K562 (cell line): ENCODE data around the gene KLHL22. TPM values are rescaled to one million over a fixed set of nuclear protein-coding genes. Genes with fewer than 3 reads are reported as not detected.
A peak's percentile ranks its signal among the peaks of the same experiment; 100 is the strongest.

Source experiments
- ATAC-seq: fragments of 200-7000 bp; cut with Tn5 transposase; 3 replicates; pipeline ENCODE4 v1.9.1; 2020; ENCODE audit warnings: moderate library complexity
- BruUV-seq: library from RNA; stranded (reverse); fragments of 400-500 nt; replicated peaks from 2 replicates; lab custom pipeline; 2021; lab: Mats Ljungman, UMichigan
- CTCF ChIA-PET: fragments of 300-600 bp; formaldehyde crosslinking; extraction: SDS; loops from one replicate; lab custom pipeline; 2021; ENCODE audit warnings: low intra/inter-chr PET ratio; lab: Yijun Ruan, JAX
- POLR2A ChIA-PET: fragments of 300-600, 350-650 bp; sonication (Branson Sonifier 250); formaldehyde crosslinking; extraction: SDS; loops from one replicate; lab custom pipeline; 2021; ENCODE audit warnings: antibody characterized with exemption, inconsistent platforms; lab: Yijun Ruan, JAX
- DNase-seq, 4 experiments: peaks; one replicate each; pipeline versions ENCODE4 v3.0.0 to v3.0.0-alpha.2; 2011 to 2018; ENCODE audit warnings: low spot score in 3 of 4, mixed read lengths in 3 of 4; ENCODE audit errors: extremely low read depth in 1 of 4
- FAIRE-seq: peaks from 2 replicates; lab custom pipeline; 2011; peaks lifted over from hg19 to GRCh38; lab: Jason Lieb, UNC
- H2AFZ ChIP-seq: 2 replicates; pipeline ENCODE4 v1.6.0; 2011; ENCODE audit warnings: low read depth, low read length, control low read depth, inconsistent platforms
- H3K27ac ChIP-seq: fragments of 200-600 bp; 3 replicates; pipeline ENCODE4 v1.8.0; 2011; ENCODE audit warnings: low read depth, mild to moderate bottlenecking, control low read depth, inconsistent platforms, low read length, moderate library complexity, mixed read lengths; ENCODE audit errors: extremely low read depth
- H3K27me3 ChIP-seq, 2 experiments: fragments of 300-600 bp in 1 of 2; 2 replicates in 1 of 2; 3 replicates in 1 of 2; pipeline versions ENCODE4 v1.6.0 to v1.8.0; 2011; ENCODE audit warnings: inconsistent platforms in 2 of 2, low read length in 2 of 2, mild to moderate bottlenecking in 1 of 2, mixed read lengths in 1 of 2, moderate library complexity in 1 of 2; ENCODE audit not compliant: control insufficient read depth in 2 of 2, insufficient read depth in 2 of 2
- H3K36me3 ChIP-seq: fragments of 300-600 bp; 3 replicates; pipeline ENCODE4 v1.8.0; 2011; ENCODE audit warnings: mild to moderate bottlenecking, low read length, inconsistent platforms; ENCODE audit not compliant: control insufficient read depth, insufficient read depth
- H3K4me1 ChIP-seq, 2 experiments: fragments of 200-600 bp in 1 of 2; replicated peaks in 1 of 2; 2 replicates in 1 of 2; 3 replicates in 1 of 2; pipeline versions ENCODE4 v1.5.1 to v1.8.0; 2011; ENCODE audit warnings: inconsistent platforms in 2 of 2, low read length in 2 of 2, mild to moderate bottlenecking in 1 of 2, mixed read lengths in 1 of 2, moderate library complexity in 1 of 2; ENCODE audit not compliant: control insufficient read depth in 2 of 2, insufficient read depth in 2 of 2
- H3K4me2 ChIP-seq: 2 replicates; pipeline ENCODE4 v1.6.1; 2011; ENCODE audit warnings: low read length, control low read depth, inconsistent platforms, mixed read lengths; ENCODE audit not compliant: insufficient read depth
- H3K4me3 ChIP-seq: fragments of 200-600 bp; sonication (generic), shearing (Covaris generic); 2 replicates; pipeline ENCODE4 v1.5.1; 2016; ENCODE audit warnings: control low read depth, inconsistent platforms
- H3K79me2 ChIP-seq: fragments of 200-600 bp; 3 replicates; pipeline ENCODE4 v1.8.0; 2011; ENCODE audit warnings: low read length, inconsistent platforms; ENCODE audit not compliant: control insufficient read depth, insufficient read depth
- H3K9ac ChIP-seq, 2 experiments: 2 replicates each; pipeline versions ENCODE4 v1.6.0 to v1.6.1; 2011; ENCODE audit warnings: low read depth in 2 of 2, low read length in 2 of 2, control low read depth in 1 of 2, inconsistent platforms in 1 of 2, mild to moderate bottlenecking in 1 of 2, mixed read lengths in 1 of 2; ENCODE audit not compliant: insufficient read depth in 1 of 2
- H3K9me1 ChIP-seq: one replicate; pipeline ENCODE4 v1.6.0; 2011; ENCODE audit warnings: inconsistent platforms, mild to moderate bottlenecking, low read length, moderate library complexity; ENCODE audit not compliant: control insufficient read depth, insufficient read depth
- H3K9me3 ChIP-seq: replicated peaks from 2 replicates; pipeline ENCODE4 v1.5.1; 2011; ENCODE audit warnings: low read depth, low read length, inconsistent platforms; ENCODE audit not compliant: control insufficient read depth, insufficient read depth
- H4K20me1 ChIP-seq: replicated peaks from 2 replicates; pipeline ENCODE4 v1.6.1; 2011; ENCODE audit warnings: low read length, inconsistent platforms, mixed read lengths; ENCODE audit not compliant: control insufficient read depth, insufficient read depth
- ASH1L ChIP-seq: fragments of 450-650 bp; IDR thresholded peaks from 2 replicates; pipeline ENCODE4 v1.6.1; 2018; ENCODE audit warnings: borderline replicate concordance, mild to moderate bottlenecking, low read depth; ENCODE audit not compliant: partially characterized antibody
- C11orf30 ChIP-seq: fragments of 450-650 bp; IDR thresholded peaks from 2 replicates; pipeline ENCODE4 v1.6.1; 2016; ENCODE audit warnings: low read depth, mild to moderate bottlenecking
- CTBP1 ChIP-seq: fragments of 450-650 bp; IDR thresholded peaks from 2 replicates; pipeline ENCODE4 v1.6.1; 2016; ENCODE audit warnings: borderline replicate concordance
- KAT7 ChIP-seq: sonication (generic); formaldehyde crosslinking; IDR thresholded peaks from 2 replicates; pipeline ENCODE4 v1.8.0; 2022; ENCODE audit warnings: missing genetic modification reagents, mild to moderate bottlenecking, borderline replicate concordance
- PHTF2 ChIP-seq: fragments of 250-450 bp; sonication (Bioruptor Pico); IDR thresholded peaks from 2 replicates; pipeline ENCODE4 v1.5.0; 2021; ENCODE audit warnings: mild to moderate bottlenecking
- YY1 ChIP-seq, 3 experiments: IDR thresholded peaks; 2 replicates each; pipeline ENCODE4 v1.6.1; 2011; ENCODE audit warnings: low read length in 2 of 3, mild to moderate bottlenecking in 2 of 3, moderate library complexity in 2 of 3, borderline replicate concordance in 1 of 3, control low read depth in 1 of 3, low read depth in 1 of 3; ENCODE audit not compliant: insufficient read depth in 3 of 3, insufficient replicate concordance in 2 of 3, control insufficient read depth in 1 of 3, insufficient read length in 1 of 3; ENCODE audit errors: extremely low read depth in 1 of 3
- ZNF124 ChIP-seq: sonication (generic); formaldehyde crosslinking; IDR thresholded peaks from 2 replicates; pipeline ENCODE4 v1.8.1; 2022; ENCODE audit warnings: missing genetic modification reagents
- ZNF282 ChIP-seq: sonication (generic); formaldehyde crosslinking; IDR thresholded peaks from 2 replicates; pipeline ENCODE4 v1.8.1; 2023; ENCODE audit warnings: missing genetic modification reagents
- WGBS: fragments of 100-300 bp; shearing (Covaris generic); methylation state at CpG from one replicate; pipeline ENCODE4 v1.1.6; 2016; ENCODE audit warnings: low coverage, mixed read lengths; ENCODE audit not compliant: insufficient coverage; ENCODE audit errors: missing lambda C conversion rate; 5-methylcytosine and 5-hydroxymethylcytosine counted together
- in situ Hi-C: fragments of 300-500 bp; cut with MboI; formaldehyde crosslinking; loops from 4 replicates; pipeline ENCODE4 v1.15.0; 2018; ENCODE audit warnings: inconsistent platforms, mixed read lengths
- intact Hi-C: fragments of 100-400 bp; cut with micrococcal nuclease; formaldehyde crosslinking; loops from 2 replicates; pipeline ENCODE4 v1.14.2; 2022
- polyA plus RNA-seq, 8 experiments: library from polyadenylated mRNA; depleted of rRNA in 4 of 8; stranded (reverse) in 5 of 8; unstranded in 3 of 8; fragments of >200 nt; fragmentation: Nextera tagmentation in 2 of 8; fragmentation: Illumina TruSeq in 1 of 8; extraction: Ambion mirVana in 2 of 8; extraction: Trizol in 1 of 8; gene quantifications; 2 replicates each; pipeline versions ENCODE4 v1.2.1 to v1.2.3, GENCODE V29; 2011 to 2014; ENCODE audit warnings: inconsistent platforms in 1 of 8, missing spikeins in 1 of 8
- total RNA-seq, 7 experiments: library from RNA; depleted of rRNA in 6 of 7; stranded (reverse); fragments of >200 nt in 6 of 7; fragmentation: Illumina TruSeq in 2 of 7; extraction: Trizol in 2 of 7; gene quantifications; 2 replicates each; pipeline versions ENCODE4 v1.2.1 to v1.2.3, GENCODE V29; 2011 to 2021; ENCODE audit warnings: low replicate concordance in 1 of 7
- TF ChIP-seq, protein P1 (sequence below): fragments of 450-650 bp; IDR thresholded peaks from 2 replicates; pipeline ENCODE4 v1.6.1; 2017; ENCODE audit warnings: antibody characterized with exemption, mild to moderate bottlenecking
- TF ChIP-seq, protein P2 (sequence below), 3 experiments: IDR thresholded peaks in 2 of 3; conservative IDR thresholded peaks in 1 of 3; 2 replicates each; pipeline ENCODE4 v1.5.1; 2011 to 2012; ENCODE audit warnings: low read length in 3 of 3, mild to moderate bottlenecking in 3 of 3, control low read depth in 2 of 3, improper control_type of control experiment in 1 of 3, inconsistent platforms in 1 of 3, low read depth in 1 of 3, mixed read lengths in 1 of 3, moderate library complexity in 1 of 3; ENCODE audit not compliant: insufficient read depth in 2 of 3
- TF ChIP-seq, protein P3 (sequence below): sonication (generic); formaldehyde crosslinking; IDR thresholded peaks from 2 replicates; pipeline ENCODE4 v1.8.0; 2022; ENCODE audit warnings: mild to moderate bottlenecking, missing genetic modification reagents

The KLHL22 gene
- total and polyA plus RNA-seq, 9 of the 15 experiments (the other 6 are each of a cell fraction or from before 2014, with no cell fraction given): 1.3 to 25.6 (median 15.2) TPM

GRCh38 chr22:20440637-20441591 lies 54.7 kb downstream of the KLHL22 start:
- no peak overlapping the region for H3K4me2 ChIP-seq
- ATAC-seq (no peak), DNase-seq (no peak), FAIRE-seq (no peak)
- in situ Hi-C loops: no loop called here
- intact Hi-C loops: no loop called here
- CTCF ChIA-PET: interaction anchor here (0.5 to 2.2 kb wide), 3 partner anchors 15 to 1372 kb away, joined by 4 to 7 read pairs (median 5); no protein-coding TSS in a partner anchor
- POLR2A ChIA-PET: interaction anchor here (0.6 to 4.8 kb wide), 13 partner anchors 9 to 205 kb away, joined by 3 to 35 read pairs (median 4); partner anchors contain the start of genes MED15 and ZNF74
- H3K79me2 ChIP-seq: no peaks in the 10 kb centered on the region
- peaks cover 45% of the 10 kb centered on the region for H4K20me1 ChIP-seq
- peaks cover 0 to 37% of the 10 kb centered on the region in 2 experiments; a peak in 2 of 5 replicates for H3K4me1 ChIP-seq
- no peak overlapping the region for H2AFZ ChIP-seq
- H3K4me3 ChIP-seq: no peak overlapping the region
- 3% methylated on average over 13 of the region's 13 CpGs for WGBS
- no TSS peak for BruUV-seq
- H3K9me3 ChIP-seq: no peaks in the 10 kb centered on the region
- peak overlapping the region in 1 of 2 experiments; percentile 62; a peak in 2 of 4 replicates for H3K9ac ChIP-seq
- no peak overlapping the region for H3K27ac ChIP-seq
- H3K9me1 ChIP-seq: no peaks in the 10 kb centered on the region
- H3K36me3 ChIP-seq: no peaks in the 10 kb centered on the region
- peaks cover 42 to 65% of the 10 kb centered on the region in 2 experiments for H3K27me3 ChIP-seq
- TF ChIP-seq, protein P1, sequence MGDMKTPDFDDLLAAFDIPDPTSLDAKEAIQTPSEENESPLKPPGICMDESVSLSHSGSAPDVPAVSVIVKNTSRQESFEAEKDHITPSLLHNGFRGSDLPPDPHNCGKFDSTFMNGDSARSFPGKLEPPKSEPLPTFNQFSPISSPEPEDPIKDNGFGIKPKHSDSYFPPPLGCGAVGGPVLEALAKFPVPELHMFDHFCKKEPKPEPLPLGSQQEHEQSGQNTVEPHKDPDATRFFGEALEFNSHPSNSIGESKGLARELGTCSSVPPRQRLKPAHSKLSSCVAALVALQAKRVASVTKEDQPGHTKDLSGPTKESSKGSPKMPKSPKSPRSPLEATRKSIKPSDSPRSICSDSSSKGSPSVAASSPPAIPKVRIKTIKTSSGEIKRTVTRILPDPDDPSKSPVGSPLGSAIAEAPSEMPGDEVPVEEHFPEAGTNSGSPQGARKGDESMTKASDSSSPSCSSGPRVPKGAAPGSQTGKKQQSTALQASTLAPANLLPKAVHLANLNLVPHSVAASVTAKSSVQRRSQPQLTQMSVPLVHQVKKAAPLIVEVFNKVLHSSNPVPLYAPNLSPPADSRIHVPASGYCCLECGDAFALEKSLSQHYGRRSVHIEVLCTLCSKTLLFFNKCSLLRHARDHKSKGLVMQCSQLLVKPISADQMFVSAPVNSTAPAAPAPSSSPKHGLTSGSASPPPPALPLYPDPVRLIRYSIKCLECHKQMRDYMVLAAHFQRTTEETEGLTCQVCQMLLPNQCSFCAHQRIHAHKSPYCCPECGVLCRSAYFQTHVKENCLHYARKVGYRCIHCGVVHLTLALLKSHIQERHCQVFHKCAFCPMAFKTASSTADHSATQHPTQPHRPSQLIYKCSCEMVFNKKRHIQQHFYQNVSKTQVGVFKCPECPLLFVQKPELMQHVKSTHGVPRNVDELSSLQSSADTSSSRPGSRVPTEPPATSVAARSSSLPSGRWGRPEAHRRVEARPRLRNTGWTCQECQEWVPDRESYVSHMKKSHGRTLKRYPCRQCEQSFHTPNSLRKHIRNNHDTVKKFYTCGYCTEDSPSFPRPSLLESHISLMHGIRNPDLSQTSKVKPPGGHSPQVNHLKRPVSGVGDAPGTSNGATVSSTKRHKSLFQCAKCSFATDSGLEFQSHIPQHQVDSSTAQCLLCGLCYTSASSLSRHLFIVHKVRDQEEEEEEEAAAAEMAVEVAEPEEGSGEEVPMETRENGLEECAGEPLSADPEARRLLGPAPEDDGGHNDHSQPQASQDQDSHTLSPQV: no peak
- TF ChIP-seq, protein P2, sequence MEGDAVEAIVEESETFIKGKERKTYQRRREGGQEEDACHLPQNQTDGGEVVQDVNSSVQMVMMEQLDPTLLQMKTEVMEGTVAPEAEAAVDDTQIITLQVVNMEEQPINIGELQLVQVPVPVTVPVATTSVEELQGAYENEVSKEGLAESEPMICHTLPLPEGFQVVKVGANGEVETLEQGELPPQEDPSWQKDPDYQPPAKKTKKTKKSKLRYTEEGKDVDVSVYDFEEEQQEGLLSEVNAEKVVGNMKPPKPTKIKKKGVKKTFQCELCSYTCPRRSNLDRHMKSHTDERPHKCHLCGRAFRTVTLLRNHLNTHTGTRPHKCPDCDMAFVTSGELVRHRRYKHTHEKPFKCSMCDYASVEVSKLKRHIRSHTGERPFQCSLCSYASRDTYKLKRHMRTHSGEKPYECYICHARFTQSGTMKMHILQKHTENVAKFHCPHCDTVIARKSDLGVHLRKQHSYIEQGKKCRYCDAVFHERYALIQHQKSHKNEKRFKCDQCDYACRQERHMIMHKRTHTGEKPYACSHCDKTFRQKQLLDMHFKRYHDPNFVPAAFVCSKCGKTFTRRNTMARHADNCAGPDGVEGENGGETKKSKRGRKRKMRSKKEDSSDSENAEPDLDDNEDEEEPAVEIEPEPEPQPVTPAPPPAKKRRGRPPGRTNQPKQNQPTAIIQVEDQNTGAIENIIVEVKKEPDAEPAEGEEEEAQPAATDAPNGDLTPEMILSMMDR (IDR thresholded peaks at IDR 0.05 in 2 of 3, conservative IDR thresholded peaks at IDR 0.05 in 1 of 3; ENCODE audit: insufficient read depth in 2 of 3, low read depth in 1 of 3, low read length in 3 of 3): peak in 1 of 3 experiments; percentile 0; a peak in 1 of 6 replicates
- TF ChIP-seq PHTF2 (no peak), ZNF124 (CRISPR knock-in tag) (no peak), ASH1L (no peak), YY1 (IDR thresholded peaks at IDR 0.05; ENCODE audit: borderline replicate concordance in 1 of 3, control insufficient read depth in 1 of 3, extremely low read depth in 1 of 3, insufficient read depth in 3 of 3, insufficient read length in 1 of 3, insufficient replicate concordance in 2 of 3, low read depth in 1 of 3, low read length in 2 of 3) (no peak), ZNF282 (CRISPR knock-in tag) (0 out of 2 replicates have a peak, but pooled peaks have one; percentile 22), KAT7 (CRISPR knock-in tag) (peak; percentile 58; the same call in 1 of the 2 replicates), CTBP1 (no peak), C11orf30 (no peak)
- TF ChIP-seq, protein P3, sequence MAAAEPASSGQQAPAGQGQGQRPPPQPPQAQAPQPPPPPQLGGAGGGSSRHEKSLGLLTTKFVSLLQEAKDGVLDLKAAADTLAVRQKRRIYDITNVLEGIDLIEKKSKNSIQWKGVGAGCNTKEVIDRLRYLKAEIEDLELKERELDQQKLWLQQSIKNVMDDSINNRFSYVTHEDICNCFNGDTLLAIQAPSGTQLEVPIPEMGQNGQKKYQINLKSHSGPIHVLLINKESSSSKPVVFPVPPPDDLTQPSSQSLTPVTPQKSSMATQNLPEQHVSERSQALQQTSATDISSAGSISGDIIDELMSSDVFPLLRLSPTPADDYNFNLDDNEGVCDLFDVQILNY (CRISPR knock-in tag): peak; percentile 40; the same call in 1 of the 2 replicates
